ENCODE measurements around the gene ICAM3. TPM values are rescaled to one million over a fixed set of nuclear protein-coding genes. Genes with fewer than 3 reads are reported as not detected.

Gene ICAM3
- total RNA-seq, 1 experiment from 2014 or later = 28.3 TPM

DNA sequence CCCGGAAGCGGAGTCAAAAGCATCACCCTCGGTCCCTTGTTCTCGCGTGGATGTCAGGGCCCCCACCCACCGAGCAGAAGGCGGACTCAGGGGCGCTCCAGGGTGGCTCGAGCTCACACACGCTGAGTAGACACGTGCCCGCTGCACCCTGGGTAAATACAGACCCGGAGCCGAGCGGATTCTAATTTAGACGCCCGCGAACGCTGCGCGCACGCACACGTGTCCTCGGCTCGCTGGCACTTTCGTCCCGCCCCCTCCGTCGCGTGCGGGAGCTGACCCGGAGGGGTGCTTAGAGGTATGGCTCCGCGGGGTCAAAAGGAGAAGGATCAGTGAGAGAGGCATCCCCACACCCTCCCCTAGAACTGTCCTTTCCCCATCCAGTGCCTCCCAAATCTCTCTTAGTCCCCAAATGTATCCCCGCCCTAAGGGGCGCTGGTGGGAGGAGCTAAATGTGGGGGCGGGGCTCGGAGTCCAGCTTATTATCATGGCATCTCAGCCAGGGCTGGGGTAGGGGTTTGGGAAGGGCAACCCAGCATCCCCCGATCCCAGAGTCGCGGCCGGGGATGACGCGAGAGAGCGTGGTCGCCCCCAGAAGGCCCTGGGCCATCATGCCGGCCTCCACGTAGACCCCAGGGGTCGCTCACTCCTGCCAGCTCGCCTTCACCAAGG lies 50.1 kb downstream of the ICAM3 start:
- H2BK20ac ChIP-seq (ENCODE audit: low read depth, low read length, poor library complexity, severe bottlenecking) = no peak overlapping the region
- H3K79me2 ChIP-seq (ENCODE audit: insufficient read depth, low read length) = no peaks in the 10 kb centered on the region
- H3K23ac ChIP-seq (ENCODE audit: insufficient read length, low read depth, low read length) = no peak overlapping the region
- no peak overlapping the region for H4K8ac ChIP-seq (replicated peaks; ENCODE audit: insufficient read length, low read depth, low read length)
- H2BK120ac ChIP-seq (ENCODE audit: low read depth, low read length, poor library complexity, severe bottlenecking) = no peak overlapping the region
- no CpG with 5 or more reads among the region's 50 CpGs for WGBS (ENCODE audit: extremely low coverage, insufficient read length, low lambda C conversion rate)
- H3K4me1 ChIP-seq (ENCODE audit: insufficient read depth, low read length) = no peaks in the 10 kb centered on the region; the same call in 1 of the 2 replicates
- DNase-seq = peak; percentile 85
- H3T11ph ChIP-seq (ENCODE audit: low read length) = no peak overlapping the region
- H3K4me2 ChIP-seq (ENCODE audit: insufficient read depth, insufficient read length, low read length) = peak overlapping the region; percentile 92
- H3K56ac ChIP-seq (ENCODE audit: insufficient read length, low read depth, low read length) = no peak overlapping the region
- H2BK12ac ChIP-seq (ENCODE audit: insufficient read length, low read depth, low read length) = no peak overlapping the region
- no peaks in the 10 kb centered on the region for H4K20me1 ChIP-seq (ENCODE audit: control insufficient read depth, insufficient read depth, insufficient read length)
- H3K9me3 ChIP-seq (ENCODE audit: control insufficient read depth, low read depth, low read length) = no peaks in the 10 kb centered on the region
- H3K9ac ChIP-seq (ENCODE audit: extremely low read depth, insufficient read length, low read length) = no peak overlapping the region
- H3K27ac ChIP-seq (ENCODE audit: insufficient read length, low read depth, low read length) = no peak overlapping the region
- H3K79me1 ChIP-seq (ENCODE audit: insufficient read depth, low read depth, low read length, poor library complexity, severe bottlenecking) = no peaks in the 10 kb centered on the region
- no peak overlapping the region for H2AFZ ChIP-seq (ENCODE audit: low read length)
- peak overlapping the region; percentile 59 to 92 for H3K4me3 Mint-ChIP-seq
- no peak overlapping the region for H4K5ac ChIP-seq (ENCODE audit: insufficient read length, low read depth, low read length)
- H3K27ac Mint-ChIP-seq = no peak overlapping the region
- H3K14ac ChIP-seq (ENCODE audit: insufficient read depth, low read length) = no peak overlapping the region
- H2BK5ac ChIP-seq (ENCODE audit: insufficient read length, low read length) = no peak overlapping the region
- H4K91ac ChIP-seq (ENCODE audit: insufficient read length, low read depth, low read length) = no peak overlapping the region
- peaks cover 11 to 41% of the 10 kb centered on the region in 2 experiments for H3K4me1 Mint-ChIP-seq
- no peak overlapping the region for H3K4ac ChIP-seq (ENCODE audit: low read depth, low read length)
- TF ChIP-seq, protein P1, sequence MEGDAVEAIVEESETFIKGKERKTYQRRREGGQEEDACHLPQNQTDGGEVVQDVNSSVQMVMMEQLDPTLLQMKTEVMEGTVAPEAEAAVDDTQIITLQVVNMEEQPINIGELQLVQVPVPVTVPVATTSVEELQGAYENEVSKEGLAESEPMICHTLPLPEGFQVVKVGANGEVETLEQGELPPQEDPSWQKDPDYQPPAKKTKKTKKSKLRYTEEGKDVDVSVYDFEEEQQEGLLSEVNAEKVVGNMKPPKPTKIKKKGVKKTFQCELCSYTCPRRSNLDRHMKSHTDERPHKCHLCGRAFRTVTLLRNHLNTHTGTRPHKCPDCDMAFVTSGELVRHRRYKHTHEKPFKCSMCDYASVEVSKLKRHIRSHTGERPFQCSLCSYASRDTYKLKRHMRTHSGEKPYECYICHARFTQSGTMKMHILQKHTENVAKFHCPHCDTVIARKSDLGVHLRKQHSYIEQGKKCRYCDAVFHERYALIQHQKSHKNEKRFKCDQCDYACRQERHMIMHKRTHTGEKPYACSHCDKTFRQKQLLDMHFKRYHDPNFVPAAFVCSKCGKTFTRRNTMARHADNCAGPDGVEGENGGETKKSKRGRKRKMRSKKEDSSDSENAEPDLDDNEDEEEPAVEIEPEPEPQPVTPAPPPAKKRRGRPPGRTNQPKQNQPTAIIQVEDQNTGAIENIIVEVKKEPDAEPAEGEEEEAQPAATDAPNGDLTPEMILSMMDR (conservative IDR thresholded peaks at IDR 0.05) = no peak
- H2AK5ac ChIP-seq (ENCODE audit: insufficient read length, low read length) = no peak overlapping the region
- H3K36me3 Mint-ChIP-seq (ENCODE audit: insufficient read depth in 1 of 3, low read depth in 3 of 3) = peaks cover 0 to 7% (median 0%) of the 10 kb centered on the region in 3 experiments; a peak in 4 of 7 replicates
- peaks cover 34% of the 10 kb centered on the region for H3K23me2 ChIP-seq (ENCODE audit: insufficient read length, low read depth, low read length, poor library complexity, severe bottlenecking)
- peaks cover 0 to 5% of the 10 kb centered on the region in 2 experiments; a peak in 3 of 5 replicates for H3K9me3 Mint-ChIP-seq
- peaks cover 50% of the 10 kb centered on the region for H3K27me3 ChIP-seq (ENCODE audit: insufficient read depth, low read length)
- no peak overlapping the region for H3K18ac ChIP-seq (ENCODE audit: insufficient read length, low read depth, low read length)
- H3K27me3 Mint-ChIP-seq (ENCODE audit: low read depth) = peaks cover 93% of the 10 kb centered on the region
- no peak overlapping the region for H2BK15ac ChIP-seq (ENCODE audit: low read depth, low read length)

Measured in H9 (cell line).